GM19455 (cell line): ENCODE results near the gene KSR2.

Experiments used
- ATAC-seq: cut with Tn5 transposase; IDR thresholded peaks from one replicate; pipeline ENCODE4 v1.9.1; 2021; ENCODE audit not compliant: unreplicated experiment

The KSR2 gene

DNA sequence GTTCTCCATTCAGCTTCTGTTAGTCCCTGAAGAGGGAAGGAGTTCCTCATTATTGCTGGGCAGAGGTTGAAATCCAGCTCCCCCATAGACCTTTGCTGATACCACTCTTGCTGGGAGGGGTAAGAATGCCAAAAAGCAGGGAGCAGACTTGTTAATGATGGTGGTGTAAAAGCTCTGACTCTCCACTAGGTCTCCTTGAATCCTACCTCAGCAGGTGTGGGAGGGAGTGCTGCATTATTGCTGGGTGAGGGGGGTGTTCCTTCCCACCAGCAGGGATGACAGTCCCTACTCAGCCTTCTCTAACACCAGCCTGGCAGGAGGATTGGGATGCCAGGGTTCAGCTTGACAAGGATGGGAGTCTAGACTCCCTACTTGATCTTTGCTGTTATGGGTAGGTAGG, 421.6 kb downstream of the KSR2 start:
- no peak for ATAC-seq

DNA sequence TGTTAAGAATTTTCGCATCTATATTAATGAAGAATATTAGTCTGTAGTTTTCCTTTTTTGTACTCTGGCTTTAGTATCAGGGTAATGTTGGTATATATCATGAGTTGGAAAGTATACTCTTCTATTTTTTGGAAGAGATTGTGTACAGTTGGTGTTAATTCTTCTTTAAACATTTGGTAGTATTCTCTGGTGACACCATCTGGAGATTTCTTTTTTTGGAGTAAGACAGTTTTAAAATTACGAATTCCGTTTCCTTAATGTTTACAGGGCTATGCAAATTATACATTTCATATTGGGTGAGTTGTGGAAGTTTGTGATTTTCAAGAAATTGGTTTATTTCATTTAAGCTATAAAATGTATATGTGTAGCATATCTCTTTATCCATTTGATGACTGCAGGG, 423.6 kb downstream of the KSR2 start:
- no peak for ATAC-seq

DNA sequence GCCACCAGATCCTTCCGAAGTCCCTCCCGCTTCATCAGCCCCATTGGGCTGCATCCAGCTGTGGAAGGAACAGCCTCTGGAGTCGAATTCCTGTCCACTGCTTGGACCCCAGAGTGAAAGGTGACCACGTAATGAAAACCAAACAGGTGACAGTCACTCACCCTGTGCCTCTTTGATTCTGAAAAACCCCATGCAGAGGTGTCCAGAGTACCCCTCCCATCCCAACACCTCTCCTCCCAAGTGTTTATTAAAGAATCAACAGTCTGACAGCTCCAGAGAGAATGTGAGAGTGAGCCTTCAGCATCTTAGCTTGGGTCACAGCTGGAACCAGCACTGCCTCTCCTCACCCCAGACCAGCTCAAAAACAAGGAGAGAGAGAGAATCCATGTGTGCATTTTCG, 428.8 kb downstream of the KSR2 start:
- no peak for ATAC-seq

DNA sequence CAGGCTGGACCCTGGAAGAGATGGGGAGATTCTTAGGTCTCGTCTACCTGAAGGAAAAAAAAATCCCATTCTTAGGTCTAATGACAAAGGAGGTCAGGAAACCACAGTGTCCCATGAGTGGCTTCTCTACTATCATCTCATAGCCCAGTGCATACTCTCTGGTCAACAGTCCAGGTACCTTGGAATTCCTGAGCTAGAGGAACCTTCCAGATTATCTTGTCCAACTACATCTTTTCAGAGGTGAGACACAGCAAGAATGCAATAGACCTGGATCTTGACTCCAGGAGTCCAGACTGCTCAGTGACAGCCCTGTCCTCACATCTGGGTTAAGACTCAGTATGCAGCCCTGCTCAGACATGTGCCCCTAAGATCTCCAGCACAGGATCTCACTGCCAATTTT, 429.9 kb downstream of the KSR2 start:
- no peak for ATAC-seq

DNA sequence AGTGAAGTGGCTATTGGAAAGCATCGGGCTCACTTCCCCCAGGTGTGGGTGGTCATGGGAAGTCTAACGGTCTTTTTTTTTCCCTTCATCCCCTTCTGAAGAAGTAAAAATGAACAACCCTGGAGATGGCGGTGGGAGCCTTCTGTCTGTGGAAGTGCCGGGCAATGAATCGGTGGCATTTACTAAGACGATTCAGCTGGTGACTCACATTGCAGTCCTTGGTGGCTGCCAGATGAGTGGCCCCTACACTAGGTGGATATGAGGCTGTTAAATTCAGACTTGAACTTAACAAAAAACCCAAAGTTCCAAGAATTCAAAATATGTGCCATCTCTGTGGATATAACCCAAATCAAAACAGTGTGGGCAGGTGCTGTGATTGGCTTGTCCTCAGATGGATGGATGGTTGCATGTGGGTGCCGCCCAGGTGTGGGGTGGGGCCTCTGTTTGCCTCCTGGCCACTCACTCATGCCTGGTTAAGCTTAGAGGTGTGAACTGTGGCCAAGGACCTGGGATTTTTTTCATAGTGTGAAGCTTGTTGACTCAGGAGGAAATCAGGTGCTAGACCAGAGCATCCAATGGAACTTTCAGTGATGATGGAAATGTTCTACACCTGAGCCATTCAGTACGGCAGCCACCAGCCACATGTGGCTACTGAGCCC, 430.6 kb downstream of the KSR2 start:
- ATAC-seq: no peak

DNA sequence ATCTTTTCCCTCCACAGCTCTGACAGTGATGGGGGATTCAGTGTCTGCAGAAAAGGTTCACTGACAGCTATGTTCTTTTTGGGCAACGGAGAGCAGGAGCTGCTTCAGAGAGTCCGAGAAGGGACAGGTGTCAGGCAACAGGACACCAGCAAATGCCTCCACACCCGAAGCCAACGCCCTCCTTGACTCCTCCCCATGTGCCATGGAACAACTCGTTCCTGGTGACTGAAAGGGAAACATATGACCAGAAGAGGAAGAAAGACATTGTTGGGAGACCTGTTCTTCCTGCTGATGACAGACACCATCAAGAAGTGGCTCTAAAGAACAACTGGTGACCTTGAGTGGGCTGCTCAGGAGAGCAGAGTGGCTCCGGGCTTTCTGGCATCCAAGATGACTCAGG, 435.1 kb downstream of the KSR2 start:
- ATAC-seq: no peak

DNA sequence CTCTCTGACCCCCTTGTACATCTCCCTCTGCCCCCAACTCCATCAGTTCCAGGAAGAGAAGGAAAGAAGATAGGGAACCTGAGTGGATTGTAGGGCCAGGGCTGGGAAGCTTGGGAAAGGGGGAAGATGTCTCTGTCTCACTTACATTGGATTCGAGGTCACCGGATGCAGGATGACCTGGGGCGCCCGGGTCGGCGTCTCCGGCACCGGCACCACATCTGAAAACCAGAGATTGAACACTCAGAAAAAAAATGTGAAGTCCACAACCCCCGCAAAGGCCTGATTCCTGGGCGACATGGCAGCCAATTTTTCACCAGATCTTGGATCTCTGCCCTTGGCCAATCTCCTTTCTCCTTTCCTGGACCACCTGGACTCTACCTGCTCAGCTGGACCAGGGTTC, 438.0 kb downstream of the KSR2 start:
- ATAC-seq: no peak

DNA sequence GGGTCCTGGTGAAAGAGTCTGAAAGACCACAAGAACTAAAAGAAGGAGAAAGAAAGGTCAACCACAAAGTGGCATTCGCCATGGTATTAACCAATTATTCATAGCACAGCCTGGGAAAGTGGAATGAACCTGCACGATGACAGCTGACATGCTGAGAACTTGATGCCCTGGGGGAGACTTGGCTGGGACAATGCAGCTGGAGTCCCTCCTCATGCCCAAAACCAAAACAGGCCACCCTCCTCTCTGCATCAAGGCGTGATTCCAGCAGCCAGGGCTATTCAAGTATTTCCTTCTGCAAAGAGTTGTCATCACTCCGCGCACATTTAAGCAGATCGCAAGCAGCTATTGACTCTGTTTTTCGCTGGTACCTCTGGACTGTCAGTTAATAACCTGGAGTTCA, 440.3 kb downstream of the KSR2 start:
- ATAC-seq: no peak

DNA sequence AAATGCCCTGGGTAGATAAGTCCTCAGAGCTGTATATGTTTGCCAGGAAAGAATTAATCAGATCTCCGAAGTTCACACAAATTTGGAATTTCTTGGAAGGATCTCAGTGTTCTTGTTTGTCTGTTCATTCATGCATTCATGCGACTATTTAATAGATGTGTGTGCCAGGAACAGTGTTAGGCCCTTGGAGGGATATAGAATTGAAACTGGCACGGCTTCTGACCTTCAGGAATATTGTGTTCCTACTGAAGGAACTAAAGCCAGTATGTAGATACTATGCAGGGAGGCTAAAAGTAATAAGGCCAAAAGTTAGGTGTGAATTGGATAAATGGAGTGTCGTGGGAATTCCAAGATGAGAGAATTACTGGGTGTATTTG, 441.3 kb downstream of the KSR2 start:
- no peak for ATAC-seq

DNA sequence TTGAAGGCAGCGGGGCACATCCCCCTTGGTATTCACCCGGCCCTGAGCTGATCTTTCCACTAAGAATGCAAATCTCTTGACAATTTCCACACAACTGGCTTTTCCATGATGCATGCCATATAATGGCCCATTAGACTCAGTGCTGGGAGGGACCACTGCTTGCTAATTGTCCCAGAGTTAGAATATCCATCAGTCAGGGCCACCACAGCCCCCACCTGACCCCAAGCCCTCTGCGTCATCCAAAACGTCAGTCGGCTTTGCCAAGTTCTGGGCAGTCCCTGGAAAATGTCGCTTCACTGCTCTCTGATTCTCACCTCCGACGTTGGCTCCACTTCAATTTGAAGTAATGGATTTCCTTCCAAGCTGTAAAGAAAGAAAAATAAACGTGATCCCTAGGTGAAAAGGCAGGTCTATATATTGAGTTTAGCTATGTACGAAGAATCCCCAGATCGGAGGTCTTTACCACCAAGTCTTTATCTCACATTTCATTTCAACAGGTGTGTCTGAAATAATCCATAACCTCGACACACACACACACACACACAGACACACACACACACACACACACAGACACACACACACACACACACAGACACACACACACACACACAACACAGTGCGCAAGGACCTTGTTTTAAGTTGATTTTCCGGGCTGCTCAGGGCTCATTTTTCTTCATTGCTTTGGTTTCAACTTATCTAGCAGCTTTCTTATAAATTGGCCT, 441.9 kb downstream of the KSR2 start:
- ATAC-seq: no peak

DNA sequence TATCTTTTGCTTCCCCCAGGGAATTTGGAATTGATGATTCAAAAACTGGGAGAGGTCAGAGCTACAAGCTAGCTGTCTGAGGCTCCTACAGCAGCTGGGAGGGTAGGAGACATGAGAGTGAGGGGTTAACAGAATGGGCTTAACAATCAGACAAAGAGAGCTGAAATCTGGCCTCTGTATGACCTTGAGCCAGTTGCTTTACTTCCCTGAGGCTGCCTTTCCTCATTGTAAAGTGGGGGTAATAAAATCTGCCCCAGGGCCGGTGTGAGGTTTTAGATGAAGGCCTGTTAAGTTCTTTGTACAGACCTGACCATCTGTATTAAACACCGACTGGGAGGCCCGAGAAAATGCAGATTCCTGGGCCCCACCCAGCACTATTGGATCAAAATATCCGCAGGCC, 443.0 kb downstream of the KSR2 start:
- ATAC-seq: no peak

DNA sequence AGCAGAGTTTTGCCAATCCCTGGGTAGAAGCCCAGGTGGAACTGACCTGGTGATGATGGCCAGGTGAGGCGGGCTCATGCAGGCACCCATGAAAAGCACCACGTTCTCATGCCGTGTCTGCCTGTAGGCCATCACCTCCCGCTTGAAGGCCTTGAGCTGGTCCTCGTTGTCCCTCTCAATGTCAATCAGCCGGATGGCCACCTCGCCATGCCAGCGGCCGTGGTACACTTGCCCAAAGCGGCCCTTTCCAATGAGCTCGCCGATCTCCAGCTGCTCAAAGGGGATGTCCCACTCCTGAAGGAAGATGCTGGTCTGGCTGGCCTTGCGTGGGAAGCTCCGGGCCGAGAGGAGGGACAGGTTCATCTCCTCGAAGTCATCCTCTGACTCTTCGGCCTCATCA, 444.0 kb downstream of the KSR2 start:
- no peak for ATAC-seq

DNA sequence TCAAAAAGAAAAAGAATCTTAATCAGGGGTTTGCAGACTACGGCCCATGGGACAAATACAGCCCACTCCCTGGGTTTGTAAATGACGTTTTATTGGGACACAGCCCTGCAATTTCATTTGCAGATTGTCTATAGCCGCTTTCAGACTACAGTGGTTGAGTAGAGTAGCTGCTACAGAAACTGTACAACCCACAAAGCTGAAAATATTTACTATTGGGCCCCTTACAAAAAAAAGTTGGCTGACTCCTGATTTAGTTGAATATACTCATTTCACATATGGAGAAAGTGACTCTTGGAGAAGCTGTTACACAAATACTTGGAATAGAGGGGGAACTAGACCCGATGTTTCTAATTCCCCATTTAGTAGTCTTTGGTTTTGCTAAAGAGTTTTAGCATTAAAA, 444.8 kb downstream of the KSR2 start:
- no peak for ATAC-seq

DNA sequence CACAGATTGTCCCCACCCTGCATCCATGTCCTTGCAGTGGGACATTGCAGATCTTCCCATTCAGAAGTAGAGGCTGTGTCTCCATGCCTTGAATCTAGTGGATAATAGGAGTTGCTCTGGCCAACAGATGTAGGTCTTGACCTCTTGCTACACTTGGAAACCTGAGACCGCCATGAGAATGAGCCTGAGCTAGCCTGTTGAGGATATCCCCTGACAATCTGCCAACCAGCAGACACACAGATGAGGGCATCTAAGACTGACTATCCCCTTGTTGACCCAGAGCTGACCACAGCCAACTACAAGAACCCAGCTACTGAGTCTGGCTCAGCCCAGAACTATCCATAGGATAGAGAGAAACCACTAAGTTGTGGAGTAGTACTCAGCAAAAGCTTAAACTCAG, 446.2 kb downstream of the KSR2 start:
- ATAC-seq: no peak

DNA sequence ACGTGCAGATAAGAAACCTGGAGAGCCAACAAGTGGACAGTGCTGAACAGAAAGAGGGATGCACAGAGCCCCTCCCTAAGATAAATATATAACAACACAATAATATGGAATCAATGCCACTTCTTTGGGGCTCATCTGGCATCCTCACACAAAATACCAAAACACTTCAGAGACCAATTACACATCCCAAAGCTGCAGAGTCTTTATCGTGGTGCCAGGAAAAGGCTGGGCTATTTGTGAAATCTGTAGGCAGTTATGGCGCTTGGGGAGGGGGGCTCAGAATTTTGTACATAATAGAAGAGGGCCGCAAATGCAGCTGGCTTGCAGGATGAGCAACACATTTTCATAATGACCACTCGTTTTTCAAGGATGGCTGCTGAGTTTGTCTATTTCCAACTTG, 446.9 kb downstream of the KSR2 start:
- ATAC-seq: no peak

DNA sequence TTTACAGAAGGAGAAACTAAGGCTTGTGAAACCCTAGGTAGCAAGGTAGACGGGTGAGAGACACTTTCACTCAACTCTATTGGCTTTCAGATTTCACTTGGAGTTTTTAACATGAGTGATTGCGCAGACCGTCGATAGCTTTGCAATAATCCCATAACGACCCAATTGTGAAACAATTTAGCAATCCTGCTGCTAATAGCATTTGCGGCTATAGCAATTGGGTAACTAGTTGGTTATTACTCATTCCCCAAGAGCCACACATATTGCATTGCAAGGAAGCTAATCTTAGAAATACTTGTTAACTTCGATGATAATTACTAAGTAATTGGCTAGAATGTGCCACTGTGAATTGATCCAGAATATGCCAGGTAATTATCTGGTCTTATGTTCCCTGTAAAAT, 447.4 kb downstream of the KSR2 start:
- no peak for ATAC-seq

DNA sequence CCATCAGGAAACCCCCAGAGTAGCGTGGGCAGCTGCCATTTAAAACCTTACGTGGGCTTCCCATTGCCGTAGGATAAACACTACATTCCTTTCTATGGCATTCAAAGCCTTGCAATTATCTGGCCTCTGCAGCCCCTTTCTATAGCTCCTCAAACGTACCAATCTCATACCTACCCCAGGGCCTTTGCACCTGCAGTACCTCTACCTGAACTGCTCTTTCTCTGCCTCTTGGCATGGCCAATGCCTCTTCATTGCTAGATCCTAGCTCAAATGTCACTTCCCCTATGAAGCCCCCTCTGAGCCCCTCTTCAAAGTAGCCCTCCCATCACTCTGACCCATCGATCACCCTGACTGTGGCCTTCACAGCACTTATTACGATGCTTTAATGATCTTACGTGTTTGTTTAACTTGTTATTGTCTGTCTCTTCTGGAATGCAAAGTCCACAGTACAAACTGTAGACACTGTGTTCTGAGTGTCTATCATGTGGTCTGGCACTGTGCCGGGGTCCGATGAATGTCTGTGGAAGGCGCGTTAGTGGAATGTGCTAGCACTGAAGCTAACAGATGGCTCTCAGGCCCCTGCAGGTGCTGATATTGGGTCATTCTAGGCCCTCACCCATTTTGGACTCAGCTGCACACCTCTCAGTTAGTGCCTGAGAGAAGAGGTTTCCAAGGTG, 450.1 kb downstream of the KSR2 start:
- no peak for ATAC-seq

DNA sequence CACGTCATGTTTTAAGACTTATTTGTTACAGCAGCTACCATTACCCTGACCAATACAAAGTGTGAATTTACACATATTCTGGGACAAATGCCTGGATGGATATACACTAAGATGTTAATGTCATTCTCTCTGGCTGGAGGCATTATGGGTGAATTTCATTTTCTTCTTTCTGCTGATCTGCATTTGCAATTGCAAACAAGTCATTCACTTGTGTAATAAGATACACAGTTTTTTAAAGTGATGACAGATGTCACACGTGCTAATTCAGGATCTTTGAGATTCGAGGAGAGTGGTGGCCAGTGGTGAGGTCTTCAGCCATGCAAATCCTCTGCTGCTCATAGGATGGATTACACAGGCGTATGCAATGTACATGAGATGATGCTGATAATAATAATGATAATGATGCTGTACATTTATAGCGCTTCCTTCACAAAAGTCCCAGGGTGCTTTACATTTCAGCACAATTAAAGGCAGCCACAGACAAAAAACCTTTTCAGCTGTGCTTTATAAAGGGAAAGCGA, 451.5 kb downstream of the KSR2 start:
- ATAC-seq: no peak

DNA sequence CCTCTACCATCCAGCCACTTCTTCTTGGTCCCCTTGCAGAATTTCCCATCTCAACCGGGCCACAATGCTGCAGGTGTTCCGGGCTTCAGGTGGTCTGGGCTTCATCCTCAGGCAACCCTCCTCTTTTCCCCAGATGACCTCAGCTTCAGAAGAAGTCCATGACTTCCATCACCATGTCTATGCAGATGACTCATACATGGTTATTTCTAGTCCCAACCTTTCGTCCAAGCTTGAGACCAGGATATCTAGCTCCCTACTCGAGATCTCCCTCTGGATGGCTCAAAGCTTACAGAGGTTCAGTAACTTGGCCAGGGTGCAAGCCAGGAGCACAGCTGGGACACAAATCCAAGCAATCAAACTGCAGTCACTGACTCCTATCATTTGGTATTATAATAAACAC, 452.8 kb downstream of the KSR2 start:
- ATAC-seq: no peak

DNA sequence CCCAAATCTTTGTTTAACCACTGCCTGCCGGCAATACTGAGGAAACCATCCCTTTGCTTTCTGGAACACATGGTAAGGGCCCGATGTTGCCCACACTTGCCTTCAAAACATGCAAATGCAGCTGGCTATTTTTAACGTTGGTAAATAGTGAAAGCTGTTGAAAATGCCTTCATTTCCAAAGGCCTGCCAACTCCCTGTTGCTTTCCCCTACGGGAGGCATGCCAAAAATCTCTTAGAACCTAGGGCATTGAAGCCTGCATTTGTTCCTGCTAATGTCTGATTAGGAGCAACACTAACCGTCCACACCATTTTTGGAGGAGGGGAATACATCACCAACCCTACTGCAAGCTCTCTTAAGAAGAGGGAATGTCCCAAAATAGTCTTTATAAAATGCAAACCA, 454.8 kb downstream of the KSR2 start:
- ATAC-seq: no peak

DNA sequence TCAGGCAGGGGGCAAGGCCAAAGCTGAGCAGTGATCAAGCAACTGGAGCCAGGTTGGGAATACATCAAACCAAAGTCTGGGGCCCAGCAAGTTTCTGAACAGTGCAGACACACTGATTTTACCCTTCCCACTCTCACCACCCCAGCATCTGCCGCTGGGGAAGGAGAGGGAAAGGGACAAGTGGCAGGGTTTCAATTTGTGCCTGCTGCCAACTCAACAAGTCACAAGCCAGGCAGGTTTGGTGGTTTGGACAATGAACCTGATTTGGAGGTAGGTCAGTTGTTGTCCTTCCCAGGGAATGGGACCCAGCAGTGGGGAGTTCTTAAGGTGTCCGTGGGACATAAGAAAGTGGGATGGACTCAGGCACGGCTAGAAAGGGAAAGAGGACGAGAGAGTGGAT, 455.4 kb downstream of the KSR2 start:
- ATAC-seq: no peak

DNA sequence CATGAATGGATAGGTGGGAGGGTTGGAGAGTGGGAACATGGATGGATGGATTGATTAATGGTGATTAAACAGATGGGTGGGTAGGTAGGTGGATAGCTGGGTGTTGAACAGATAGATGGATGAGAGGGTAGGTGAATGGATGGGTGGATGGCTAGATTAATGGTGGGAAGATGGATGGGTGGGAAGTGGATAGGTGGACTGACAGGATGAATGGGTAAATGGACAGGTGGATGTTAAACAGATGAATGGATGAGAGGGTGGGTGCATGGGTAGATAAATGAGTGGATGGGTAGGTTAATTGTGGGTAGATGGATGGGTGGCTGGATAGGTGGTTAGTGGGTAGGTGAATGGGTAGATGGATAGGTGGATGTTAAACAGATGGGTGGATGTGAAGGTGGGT, 460.3 kb downstream of the KSR2 start:
- ATAC-seq: no peak
